SK-N-SH treated with all-trans-retinoic acid at 6 μM for 48 hours (cell line): ENCODE results near the gene PRRC2B.
"Not testable (repeated sequence)": the region's sequence is repeated elsewhere in the genome, so short reads cannot be mapped to it uniquely, and the experiment has no call there.

Source experiments
- ATAC-seq: fragments of 200-7000 bp; cut with Tn5 transposase; 3 replicates; pipeline ENCODE4 v1.9.1; 2020; ENCODE audit warnings: mild to moderate bottlenecking, moderate library complexity
- ARNTL ChIP-seq: fragments of 450-650 bp; formaldehyde crosslinking; IDR thresholded peaks from 2 replicates; pipeline ENCODE4 v1.5.0; 2020; ENCODE audit warnings: low read depth, mild to moderate bottlenecking, moderate library complexity, borderline replicate concordance
- BACH2 ChIP-seq: fragments of 250-450 bp; sonication (Bioruptor Pico); IDR thresholded peaks from 2 replicates; pipeline ENCODE4 v1.9.0; 2021; ENCODE audit warnings: mild to moderate bottlenecking, borderline replicate concordance
- CSDC2 ChIP-seq: fragments of 250-450 bp; sonication (Bioruptor Pico); IDR thresholded peaks from 2 replicates; pipeline ENCODE4 v1.5.0; 2020; ENCODE audit warnings: mild to moderate bottlenecking, moderate library complexity
- GLIS3 ChIP-seq: fragments of 250-450 bp; sonication (Bioruptor Pico); IDR thresholded peaks from 2 replicates; pipeline ENCODE4 v1.5.0; 2020; ENCODE audit warnings: mild to moderate bottlenecking, moderate library complexity
- ISL1 ChIP-seq: fragments of 250-450 bp; sonication (Bioruptor Pico); IDR thresholded peaks from 2 replicates; pipeline ENCODE4 v2.1.2; 2022; ENCODE audit warnings: mild to moderate bottlenecking, moderate library complexity
- OSR1 ChIP-seq: fragments of 250-450 bp; sonication (Bioruptor Pico); IDR thresholded peaks from 2 replicates; pipeline ENCODE4 v1.8.0; 2022; ENCODE audit warnings: moderate library complexity, mild to moderate bottlenecking, inconsistent platforms
- PATZ1 ChIP-seq: fragments of 250-450 bp; sonication (Bioruptor Pico); IDR thresholded peaks from 2 replicates; pipeline ENCODE4 v1.8.0; 2020; ENCODE audit warnings: mild to moderate bottlenecking, moderate library complexity, borderline replicate concordance
- RARB ChIP-seq: fragments of 250-450 bp; sonication (Bioruptor Pico); IDR thresholded peaks from 2 replicates; pipeline ENCODE4 v1.8.0; 2021; ENCODE audit warnings: mild to moderate bottlenecking, moderate library complexity
- SNAI2 ChIP-seq: fragments of 250-450 bp; sonication (Bioruptor Pico); IDR thresholded peaks from 2 replicates; pipeline ENCODE4 v1.5.0; 2020; ENCODE audit warnings: mild to moderate bottlenecking, moderate library complexity
- TCF4 ChIP-seq: fragments of 250-450 bp; sonication (Bioruptor Pico); IDR thresholded peaks from 2 replicates; pipeline ENCODE4 v1.8.0; 2021; ENCODE audit warnings: mild to moderate bottlenecking, moderate library complexity, borderline replicate concordance
- TOX ChIP-seq: fragments of 250-450 bp; sonication (Bioruptor Pico); IDR thresholded peaks from 2 replicates; pipeline ENCODE4 v1.8.0; 2021; ENCODE audit warnings: mild to moderate bottlenecking, moderate library complexity, borderline replicate concordance
- ZC3H10 ChIP-seq: fragments of 250-450 bp; sonication (Bioruptor Pico); IDR thresholded peaks from 2 replicates; pipeline ENCODE4 v1.5.1; 2021; ENCODE audit warnings: mild to moderate bottlenecking, moderate library complexity
- ZFP3 ChIP-seq: fragments of 250-450 bp; sonication (Bioruptor Pico); IDR thresholded peaks from 2 replicates; pipeline ENCODE4 v1.5.0; 2020; ENCODE audit warnings: mild to moderate bottlenecking, moderate library complexity
- ZFP30 ChIP-seq: fragments of 450-650 bp; formaldehyde crosslinking; IDR thresholded peaks from 2 replicates; pipeline ENCODE4 v1.5.0; 2022; ENCODE audit warnings: mild to moderate bottlenecking, moderate library complexity
- ZNF565 ChIP-seq: fragments of 450-650 bp; formaldehyde crosslinking; conservative IDR thresholded peaks from 2 replicates; pipeline ENCODE4 v1.5.0; 2020; ENCODE audit warnings: low read depth, mild to moderate bottlenecking, moderate library complexity
- ZNF70 ChIP-seq: fragments of 450-650 bp; formaldehyde crosslinking; IDR thresholded peaks from 2 replicates; pipeline ENCODE4 v1.5.0; 2020; ENCODE audit warnings: mild to moderate bottlenecking, moderate library complexity
- ZNF8 ChIP-seq: fragments of 450-650 bp; formaldehyde crosslinking; IDR thresholded peaks from 2 replicates; pipeline ENCODE4 v1.5.0; 2020; ENCODE audit warnings: mild to moderate bottlenecking, moderate library complexity
- TF ChIP-seq, protein P1 (sequence below): fragments of 250-450 bp; sonication (Bioruptor Pico); IDR thresholded peaks from 2 replicates; pipeline ENCODE4 v1.5.0; 2020; ENCODE audit warnings: mild to moderate bottlenecking, moderate library complexity
- TF ChIP-seq, protein P2 (sequence below): fragments of 250-450 bp; sonication (Bioruptor Pico); IDR thresholded peaks from 2 replicates; pipeline ENCODE4 v1.5.1; 2020; ENCODE audit warnings: low read depth, mild to moderate bottlenecking, moderate library complexity
- TF ChIP-seq, protein P3 (sequence below): fragments of 250-450 bp; sonication (Bioruptor Pico); IDR thresholded peaks from 2 replicates; pipeline ENCODE4 v1.8.0; 2021; ENCODE audit warnings: low read depth, mild to moderate bottlenecking, moderate library complexity, borderline replicate concordance

Gene PRRC2B

DNA sequence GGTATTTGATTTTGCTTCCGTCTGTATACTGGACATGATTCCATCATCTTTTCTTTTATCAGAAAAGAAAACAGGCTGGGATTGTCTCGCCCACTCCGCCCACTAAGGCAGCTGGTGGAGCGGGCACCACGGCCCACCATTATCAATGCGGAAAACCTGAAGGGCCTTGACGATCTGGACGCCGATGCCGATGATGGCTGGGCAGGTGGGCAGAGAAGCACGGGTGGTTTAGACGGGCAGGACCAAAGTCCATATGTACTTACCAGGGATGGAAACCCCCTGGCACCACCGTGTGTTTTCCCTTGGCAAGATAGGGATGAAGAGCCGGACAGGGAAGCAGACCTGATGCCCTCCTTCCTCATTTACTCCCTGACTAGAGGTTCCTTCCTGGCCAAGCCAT, 53.7 kb downstream of the PRRC2B start (continued):
- TF ChIP-seq, protein P1, sequence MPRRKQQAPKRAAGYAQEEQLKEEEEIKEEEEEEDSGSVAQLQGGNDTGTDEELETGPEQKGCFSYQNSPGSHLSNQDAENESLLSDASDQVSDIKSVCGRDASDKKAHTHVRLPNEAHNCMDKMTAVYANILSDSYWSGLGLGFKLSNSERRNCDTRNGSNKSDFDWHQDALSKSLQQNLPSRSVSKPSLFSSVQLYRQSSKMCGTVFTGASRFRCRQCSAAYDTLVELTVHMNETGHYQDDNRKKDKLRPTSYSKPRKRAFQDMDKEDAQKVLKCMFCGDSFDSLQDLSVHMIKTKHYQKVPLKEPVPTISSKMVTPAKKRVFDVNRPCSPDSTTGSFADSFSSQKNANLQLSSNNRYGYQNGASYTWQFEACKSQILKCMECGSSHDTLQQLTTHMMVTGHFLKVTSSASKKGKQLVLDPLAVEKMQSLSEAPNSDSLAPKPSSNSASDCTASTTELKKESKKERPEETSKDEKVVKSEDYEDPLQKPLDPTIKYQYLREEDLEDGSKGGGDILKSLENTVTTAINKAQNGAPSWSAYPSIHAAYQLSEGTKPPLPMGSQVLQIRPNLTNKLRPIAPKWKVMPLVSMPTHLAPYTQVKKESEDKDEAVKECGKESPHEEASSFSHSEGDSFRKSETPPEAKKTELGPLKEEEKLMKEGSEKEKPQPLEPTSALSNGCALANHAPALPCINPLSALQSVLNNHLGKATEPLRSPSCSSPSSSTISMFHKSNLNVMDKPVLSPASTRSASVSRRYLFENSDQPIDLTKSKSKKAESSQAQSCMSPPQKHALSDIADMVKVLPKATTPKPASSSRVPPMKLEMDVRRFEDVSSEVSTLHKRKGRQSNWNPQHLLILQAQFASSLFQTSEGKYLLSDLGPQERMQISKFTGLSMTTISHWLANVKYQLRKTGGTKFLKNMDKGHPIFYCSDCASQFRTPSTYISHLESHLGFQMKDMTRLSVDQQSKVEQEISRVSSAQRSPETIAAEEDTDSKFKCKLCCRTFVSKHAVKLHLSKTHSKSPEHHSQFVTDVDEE = no peak
- TF ChIP-seq ISL1 (CRISPR knock-in tag) = no peak
- no peak for TF ChIP-seq OSR1
- no peak for TF ChIP-seq BACH2 (CRISPR knock-in tag)
- no peak for TF ChIP-seq ZNF70 (CRISPR knock-in tag)
- TF ChIP-seq, all 23 proteins: peak for 0

- no peak for ATAC-seq
- TF ChIP-seq SNAI2 (no peak), ZFP3 (CRISPR knock-in tag) (no peak)
Measured at GRCh38 chr9:131448818-131449217, 54.9 kb downstream of the PRRC2B start.

- ATAC-seq = no peak
- no peak for TF ChIP-seq ISL1 (CRISPR knock-in tag)
- TF ChIP-seq, protein P1 = no peak
- TF ChIP-seq TOX (CRISPR knock-in tag) = no peak
- no peak for TF ChIP-seq TCF4 (CRISPR knock-in tag)
- no peak for TF ChIP-seq PATZ1 (CRISPR knock-in tag)
- TF ChIP-seq GLIS3 = no peak
- TF ChIP-seq ZC3H10 (CRISPR knock-in tag) = no peak
- TF ChIP-seq ZNF565 (CRISPR knock-in tag) = no peak
- no peak for TF ChIP-seq BACH2 (CRISPR knock-in tag)
- no peak for TF ChIP-seq OSR1
- no peak for TF ChIP-seq ZNF8 (CRISPR knock-in tag)
Measured at GRCh38 chr9:131449276-131449675, 55.4 kb downstream of the PRRC2B start.

GRCh38 chr9:131454028-131454427, 60.1 kb downstream of the PRRC2B start:
- TF ChIP-seq TCF4 (CRISPR knock-in tag) = no peak
- peak; percentile 75 for TF ChIP-seq ZNF8 (CRISPR knock-in tag)
- TF ChIP-seq, all 23 proteins: peak for 1
- ATAC-seq = no peak

- ATAC-seq = not testable (repeated sequence)
Measured at GRCh38 chr9:131455655-131456054, 61.8 kb downstream of the PRRC2B start.

DNA sequence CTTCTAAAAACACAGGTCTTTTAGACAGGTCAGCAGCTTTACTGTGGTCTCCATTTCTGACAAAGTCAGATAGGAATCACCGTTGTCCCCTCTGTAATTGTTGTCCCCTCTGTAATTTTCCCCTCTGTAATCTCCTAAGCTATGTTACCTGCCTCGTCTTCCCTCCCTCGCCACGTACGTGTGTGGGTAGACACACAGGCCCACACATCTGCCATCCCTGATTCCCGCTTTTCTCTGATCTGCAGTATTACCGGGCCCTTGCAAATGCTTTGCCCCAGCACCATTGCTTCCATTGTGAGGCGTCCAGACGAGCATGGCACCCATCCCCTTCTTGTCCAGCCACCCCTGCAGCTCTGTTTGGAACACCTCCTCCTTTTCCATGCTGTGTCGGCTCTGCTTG, 63.9 kb downstream of the PRRC2B start:
- no peak for ATAC-seq
- TF ChIP-seq OSR1 (no peak), PATZ1 (CRISPR knock-in tag) (no peak), RARB (CRISPR knock-in tag) (no peak), CSDC2 (no peak), ZNF70 (CRISPR knock-in tag) (no peak), ZFP30 (CRISPR knock-in tag) (no peak), ZC3H10 (CRISPR knock-in tag) (no peak), SNAI2 (no peak), ZNF8 (CRISPR knock-in tag) (no peak), GLIS3 (no peak), ZFP3 (CRISPR knock-in tag) (no peak), ARNTL (no peak), BACH2 (CRISPR knock-in tag) (no peak)
- TF ChIP-seq, protein P2, sequence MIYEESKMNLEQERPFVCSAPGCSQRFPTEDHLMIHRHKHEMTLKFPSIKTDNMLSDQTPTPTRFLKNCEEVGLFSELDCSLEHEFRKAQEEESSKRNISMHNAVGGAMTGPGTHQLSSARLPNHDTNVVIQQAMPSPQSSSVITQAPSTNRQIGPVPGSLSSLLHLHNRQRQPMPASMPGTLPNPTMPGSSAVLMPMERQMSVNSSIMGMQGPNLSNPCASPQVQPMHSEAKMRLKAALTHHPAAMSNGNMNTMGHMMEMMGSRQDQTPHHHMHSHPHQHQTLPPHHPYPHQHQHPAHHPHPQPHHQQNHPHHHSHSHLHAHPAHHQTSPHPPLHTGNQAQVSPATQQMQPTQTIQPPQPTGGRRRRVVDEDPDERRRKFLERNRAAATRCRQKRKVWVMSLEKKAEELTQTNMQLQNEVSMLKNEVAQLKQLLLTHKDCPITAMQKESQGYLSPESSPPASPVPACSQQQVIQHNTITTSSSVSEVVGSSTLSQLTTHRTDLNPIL (CRISPR knock-in tag) = no peak
- TF ChIP-seq, protein P3, sequence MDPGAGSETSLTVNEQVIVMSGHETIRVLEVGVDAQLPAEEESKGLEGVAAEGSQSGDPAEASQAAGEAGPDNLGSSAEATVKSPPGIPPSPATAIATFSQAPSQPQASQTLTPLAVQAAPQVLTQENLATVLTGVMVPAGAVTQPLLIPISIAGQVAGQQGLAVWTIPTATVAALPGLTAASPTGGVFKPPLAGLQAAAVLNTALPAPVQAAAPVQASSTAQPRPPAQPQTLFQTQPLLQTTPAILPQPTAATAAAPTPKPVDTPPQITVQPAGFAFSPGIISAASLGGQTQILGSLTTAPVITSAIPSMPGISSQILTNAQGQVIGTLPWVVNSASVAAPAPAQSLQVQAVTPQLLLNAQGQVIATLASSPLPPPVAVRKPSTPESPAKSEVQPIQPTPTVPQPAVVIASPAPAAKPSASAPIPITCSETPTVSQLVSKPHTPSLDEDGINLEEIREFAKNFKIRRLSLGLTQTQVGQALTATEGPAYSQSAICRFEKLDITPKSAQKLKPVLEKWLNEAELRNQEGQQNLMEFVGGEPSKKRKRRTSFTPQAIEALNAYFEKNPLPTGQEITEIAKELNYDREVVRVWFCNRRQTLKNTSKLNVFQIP = no peak
